Daoy (cell line): Measurements from ENCODE around the gene RASL10A. TPM values are rescaled to one million over a fixed set of nuclear protein-coding genes. Genes with fewer than 3 reads are reported as not detected.

Experiments
- DNase-seq: peaks from one replicate; pipeline ENCODE4 v3.0.0-alpha.2; 2015; ENCODE audit warnings: low read depth
- total RNA-seq: library from RNA; depleted of rRNA; stranded (reverse); fragments of >200 nt; shearing (Covaris generic); gene quantifications from 2 replicates; pipeline ENCODE4 v1.2.3, GENCODE V29; 2014; rRNA removed

RASL10A gene
- total RNA-seq, 1 experiment from 2014 or later: 0.11 TPM

GRCh38 chr22:29270475-29271271, 44.8 kb downstream of the RASL10A start:
- DNase-seq: no peak

DNA sequence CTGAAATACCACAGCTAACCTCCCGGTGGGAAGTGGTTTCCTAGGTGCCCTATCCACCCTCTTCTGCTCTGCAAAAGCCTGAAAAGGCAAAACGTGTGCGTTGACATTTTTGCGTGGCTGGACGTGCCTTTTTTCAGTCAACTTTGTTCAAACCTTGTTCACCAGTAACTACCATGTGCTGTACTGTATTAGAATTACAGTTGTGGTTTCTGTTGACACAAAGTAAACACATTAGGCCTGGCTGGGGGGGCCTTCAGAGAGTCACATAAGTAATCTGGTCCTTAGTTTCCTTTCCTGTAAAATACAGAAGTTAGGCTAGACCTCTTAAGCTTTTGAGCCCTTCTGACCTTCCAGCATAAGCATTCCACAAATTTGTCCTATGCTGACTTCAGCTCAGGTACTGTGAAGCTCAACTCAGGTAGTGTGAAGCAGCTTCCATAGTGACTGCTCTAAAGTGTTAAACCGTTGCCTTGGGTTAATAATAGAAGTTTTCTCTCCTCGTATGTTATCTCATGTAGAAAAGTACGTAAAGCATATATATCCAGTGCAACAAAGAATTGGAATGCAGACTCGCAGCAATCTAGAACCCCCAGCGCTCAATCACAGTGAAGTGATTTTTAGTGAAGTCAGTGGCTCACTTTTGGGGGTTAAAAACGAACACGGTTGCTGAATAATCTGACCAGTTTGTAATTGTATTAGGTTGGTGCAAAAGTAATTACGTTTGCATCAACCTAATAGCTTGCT, 45.6 kb downstream of the RASL10A start:
- no peak for DNase-seq

GRCh38 chr22:29269230-29269604, 46.3 kb downstream of the RASL10A start:
- DNase-seq: no peak

GRCh38 chr22:29268511-29269229, 46.8 kb downstream of the RASL10A start:
- DNase-seq: peak; percentile 63

- DNase-seq: peak; percentile 97
Measured at GRCh38 chr22:29267858-29268510, 47.5 kb downstream of the RASL10A start, which contains the start of the genes EWSR1 and RHBDD3. Gene EWSR1 (plus strand): TSS chr22:29268268. CDS start chr22:29268337, 69 bp downstream. Gene RHBDD3 (minus strand): TSS chr22:29267981. CDS start chr22:29265626, 2,355 bp downstream.

DNA sequence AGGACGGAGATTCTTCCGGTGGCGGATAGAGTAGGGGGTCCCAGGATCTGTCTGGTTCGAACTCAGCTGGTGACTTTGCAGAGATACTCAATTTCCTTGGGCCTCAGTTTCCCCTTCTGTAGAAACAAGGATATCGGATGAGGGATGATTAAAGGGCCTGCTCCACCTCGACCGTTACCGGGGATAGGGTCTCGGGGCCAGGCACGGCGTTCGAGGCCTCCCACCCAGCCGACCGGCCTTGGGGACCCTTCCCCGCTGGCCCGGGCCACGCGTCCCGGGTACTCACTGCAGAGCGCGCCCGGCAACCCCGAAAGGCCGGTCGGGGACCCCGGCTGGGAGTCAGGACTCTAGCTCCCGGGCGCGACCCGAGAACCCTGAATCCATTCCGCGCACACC, 48.0 kb downstream of the RASL10A start:
- DNase-seq: no peak

GRCh38 chr22:29266564-29267461, 48.7 kb downstream of the RASL10A start:
- peak; percentile 48 for DNase-seq

DNA sequence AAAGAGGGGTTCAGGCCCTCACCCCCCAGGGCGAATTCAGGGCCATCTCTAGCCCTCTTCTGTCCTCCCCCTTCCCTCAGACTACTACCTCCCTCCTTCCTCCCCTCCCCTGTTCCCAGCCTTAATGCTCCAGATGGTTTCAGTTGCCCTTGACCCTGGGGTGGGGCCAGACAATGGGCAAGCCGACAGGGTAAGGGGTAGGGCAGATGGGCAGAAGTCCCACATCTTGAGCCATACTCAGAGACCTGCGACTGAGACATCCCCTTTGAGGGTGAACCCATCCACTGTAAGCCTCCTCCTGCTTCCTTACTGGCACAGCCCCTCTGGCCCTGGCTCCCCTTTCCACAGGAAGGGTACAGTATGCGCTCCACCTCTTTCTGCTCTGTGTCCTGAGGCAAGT, 49.6 kb downstream of the RASL10A start:
- DNase-seq: no peak

- DNase-seq: no peak
Measured at GRCh38 chr22:29265305-29265704, 50.2 kb downstream of the RASL10A start.

DNA sequence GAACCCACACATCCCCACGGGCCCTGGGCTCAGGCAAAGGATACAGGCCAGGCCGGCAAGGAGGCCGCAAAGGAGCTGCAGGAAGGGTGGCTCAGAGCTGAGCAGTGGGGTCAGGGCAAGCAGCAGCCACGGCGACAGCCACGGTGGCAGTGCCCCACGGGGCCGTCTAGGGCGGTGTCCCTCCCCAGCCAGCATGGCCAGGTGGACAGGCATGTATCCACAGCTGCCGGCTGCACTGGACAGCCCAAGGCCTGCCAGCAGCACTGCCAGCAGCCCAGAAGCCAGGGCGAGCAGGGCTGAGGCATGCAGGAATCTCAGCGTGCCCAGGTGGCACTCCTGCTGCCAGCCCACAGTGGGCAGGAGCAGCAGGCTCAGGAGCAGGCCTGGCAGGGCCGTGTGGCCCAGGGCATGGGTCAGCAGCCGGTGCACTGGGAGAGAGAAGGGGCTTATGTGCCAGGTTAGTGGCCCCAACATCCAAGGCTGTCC, 51.7 kb downstream of the RASL10A start:
- DNase-seq: no peak

Other genes with a start within 250 kb of the RASL10A start
- gene KREMEN1, start 242.7 kb downstream of the RASL10A start, total RNA-seq: 0.36 and 1.4 TPM in 2 replicates
- 1.3 and 9.0 TPM in 2 replicates for gene EMID1, start 109.8 kb downstream of the RASL10A start, total RNA-seq
- 34.1 and 40.2 TPM in 2 replicates for gene RHBDD3, start 47.7 kb downstream of the RASL10A start, total RNA-seq
- gene EWSR1, start 47.4 kb downstream of the RASL10A start, total RNA-seq: 150 and 191 TPM in 2 replicates
- gene GAS2L1, start 9.0 kb downstream of the RASL10A start, total RNA-seq: 10.0 and 11.1 TPM in 2 replicates
- 57.8 and 62.6 TPM in 2 replicates for gene AP1B1, start 72.9 kb upstream of the RASL10A start, total RNA-seq
- not detected in 2 replicates for gene RFPL1, start 122.9 kb upstream of the RASL10A start, total RNA-seq
- gene NEFH, start 164.5 kb upstream of the RASL10A start, total RNA-seq: 0.11 TPM in 1 of 2 replicates, not detected in the other
- 74.8 and 92.2 TPM in 2 replicates for gene THOC5, start 238.1 kb upstream of the RASL10A start, total RNA-seq